ENCODE results near the gene SNCA. TPM values are rescaled to one million over a fixed set of nuclear protein-coding genes. Genes with fewer than 3 reads are reported as not detected.

SNCA gene
- 158 TPM for total RNA-seq

DNA sequence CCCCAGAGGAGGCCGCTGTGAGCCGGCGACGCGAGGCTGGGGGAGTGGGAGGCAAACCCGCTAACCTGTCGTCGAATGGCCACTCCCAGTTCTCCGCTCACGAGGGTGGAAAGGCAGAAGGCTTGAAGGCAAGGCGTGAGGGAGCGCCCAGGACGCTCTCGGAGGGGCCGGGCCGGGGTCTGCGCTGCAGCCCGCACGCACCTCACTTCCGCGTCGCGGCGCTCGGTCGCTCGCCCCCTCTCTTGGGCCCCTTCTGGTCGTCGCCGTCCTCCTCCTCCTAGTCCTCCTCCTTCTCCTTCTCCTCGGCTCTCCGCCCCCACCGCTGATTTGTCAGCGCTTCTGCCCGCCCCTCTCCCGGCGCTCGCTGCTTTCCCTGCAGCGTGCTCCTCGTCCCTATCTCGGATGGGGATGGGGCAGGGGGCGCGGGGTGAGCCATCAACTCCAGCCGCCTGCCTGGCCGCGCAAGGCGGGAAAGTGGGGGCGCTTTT is at the start of gene SNCA:
SNCA (minus strand) TSS at position 265 of the 488 bp plus-strand sequence. CDS start 1,494 bp downstream, outside the sequence.

Other genes starting within 250 kb of the SNCA start
- gene MMRN1, start 57.7 kb upstream of the SNCA start, total RNA-seq = 6.2 TPM

All from diencephalon (tissue), 1 donor.